IMR-90 (cell line): Measurements from ENCODE around the gene AHDC1. TPM values are rescaled to one million over a fixed set of nuclear protein-coding genes. Genes with fewer than 3 reads are reported as not detected.
A peak's percentile ranks its signal among the peaks of the same experiment; 100 is the strongest.

Experiments
- ATAC-seq: fragments of 200-7000 bp; cut with Tn5 transposase; 2 replicates; pipeline ENCODE4 v1.9.1; 2020; ENCODE audit warnings: low read depth, mild to moderate bottlenecking, moderate library complexity
- BruUV-seq: library from RNA; stranded (reverse); fragments of 400-500 nt; replicated peaks from 2 replicates; lab custom pipeline; 2021; lab: Mats Ljungman, UMichigan
- CTCF ChIA-PET: fragments of 300-600 bp; formaldehyde crosslinking; extraction: SDS; loops from one replicate; lab custom pipeline; 2021; ENCODE audit warnings: antibody characterized with exemption; lab: Yijun Ruan, JAX
- POLR2A ChIA-PET: fragments of 300-600 bp; sonication (Branson Sonifier 250); formaldehyde crosslinking; loops from one replicate; lab custom pipeline; 2022; ENCODE audit warnings: antibody characterized with exemption; ENCODE audit not compliant: unreplicated experiment; lab: Charles Lee
- DNase-seq: peaks from one replicate; pipeline ENCODE4 v3.0.0; 2013
- H2AFZ ChIP-seq: replicated peaks from 2 replicates; pipeline ENCODE3; 2013; ENCODE audit warnings: low read length, mild to moderate bottlenecking; ENCODE audit not compliant: poor library complexity
- H2AK5ac ChIP-seq: 2 replicates; pipeline ENCODE4 v1.6.1; 2013; ENCODE audit warnings: low read depth, low read length, inconsistent platforms
- H2AK9ac ChIP-seq: replicated peaks from 2 replicates; pipeline ENCODE3; 2013; ENCODE audit warnings: mild to moderate bottlenecking, low read depth, low read length, moderate library complexity; ENCODE audit not compliant: poor library complexity
- H2BK120ac ChIP-seq: 2 replicates; pipeline ENCODE4 v1.6.1; 2013; ENCODE audit warnings: low read depth, low read length, inconsistent platforms
- H2BK15ac ChIP-seq: 3 replicates; pipeline ENCODE4 v1.6.1; 2013; ENCODE audit warnings: low read depth, low read length, inconsistent platforms
- H2BK20ac ChIP-seq: 2 replicates; pipeline ENCODE4 v1.6.1; 2013; ENCODE audit warnings: low read depth, mild to moderate bottlenecking, inconsistent platforms, low read length, moderate library complexity
- H2BK5ac ChIP-seq: 2 replicates; pipeline ENCODE4 v1.6.1; 2013; ENCODE audit warnings: mild to moderate bottlenecking, low read depth, low read length, inconsistent platforms; ENCODE audit not compliant: poor library complexity, severe bottlenecking
- H3K14ac ChIP-seq: replicated peaks from 2 replicates; pipeline ENCODE4 v1.6.1; 2013; ENCODE audit warnings: low read depth, low read length, inconsistent platforms
- H3K18ac ChIP-seq: 2 replicates; pipeline ENCODE4 v1.6.1; 2013; ENCODE audit warnings: low read depth, low read length, control low read depth
- H3K23ac ChIP-seq: 2 replicates; pipeline ENCODE4 v1.6.1; 2013; ENCODE audit warnings: low read depth, low read length, inconsistent platforms
- H3K27ac ChIP-seq: 2 replicates; pipeline ENCODE4 v1.5.1; 2013; ENCODE audit warnings: mild to moderate bottlenecking, control low read depth, low read length; ENCODE audit not compliant: insufficient read depth
- H3K27me3 ChIP-seq: 2 replicates; pipeline ENCODE4 v1.6.1; 2013; ENCODE audit warnings: low read length; ENCODE audit not compliant: control insufficient read depth, insufficient read depth
- H3K36me3 ChIP-seq: 2 replicates; pipeline ENCODE4 v1.6.1; 2013; ENCODE audit warnings: low read length, mixed read lengths; ENCODE audit not compliant: control insufficient read depth, insufficient read depth
- H3K4ac ChIP-seq: 2 replicates; pipeline ENCODE4 v1.6.1; 2013; ENCODE audit warnings: low read depth, low read length, inconsistent platforms
- H3K4me1 ChIP-seq: 2 replicates; pipeline ENCODE4 v1.6.1; 2013; ENCODE audit warnings: low read length, mixed read lengths; ENCODE audit not compliant: control insufficient read depth, insufficient read depth
- H3K4me2 ChIP-seq: 2 replicates; pipeline ENCODE4 v1.6.1; 2013; ENCODE audit warnings: low read depth, mild to moderate bottlenecking, control low read depth, low read length, moderate library complexity
- H3K4me3 ChIP-seq: 2 replicates; pipeline ENCODE4 v1.5.1; 2013; ENCODE audit warnings: low read depth, mild to moderate bottlenecking, control low read depth, low read length, moderate library complexity; ENCODE audit not compliant: insufficient read depth
- H3K56ac ChIP-seq: 2 replicates; pipeline ENCODE4 v1.6.1; 2013; ENCODE audit warnings: low read length, inconsistent platforms; ENCODE audit not compliant: insufficient read depth; ENCODE audit errors: extremely low read depth
- H3K79me1 ChIP-seq, 2 experiments: 2 replicates each; pipeline ENCODE4 v1.6.1; 2013; ENCODE audit warnings: low read length in 2 of 2, inconsistent platforms in 1 of 2, low read depth in 1 of 2
- H3K9ac ChIP-seq: 2 replicates; pipeline ENCODE4 v1.6.1; 2013; ENCODE audit warnings: low read depth, low read length, control low read depth
- H3K9me1 ChIP-seq: 2 replicates; pipeline ENCODE4 v1.6.1; 2013; ENCODE audit warnings: low read length, inconsistent platforms; ENCODE audit not compliant: insufficient read depth
- H3K9me3 ChIP-seq: 2 replicates; pipeline ENCODE4 v1.6.1; 2013; ENCODE audit warnings: low read length; ENCODE audit not compliant: control insufficient read depth, insufficient read depth
- H4K20me1 ChIP-seq: 2 replicates; pipeline ENCODE4 v1.6.1; 2013; ENCODE audit warnings: low read length, inconsistent platforms; ENCODE audit not compliant: insufficient read depth
- H4K5ac ChIP-seq: 2 replicates; pipeline ENCODE4 v1.6.1; 2013; ENCODE audit warnings: mild to moderate bottlenecking, low read depth, low read length, control low read depth
- H4K8ac ChIP-seq, 2 experiments: 2 replicates each; pipeline ENCODE4 v1.6.1; 2013; ENCODE audit warnings: low read depth in 2 of 2, low read length in 2 of 2, control low read depth in 1 of 2, inconsistent platforms in 1 of 2
- H4K91ac ChIP-seq: 2 replicates; pipeline ENCODE4 v1.6.1; 2013; ENCODE audit warnings: low read depth, low read length, inconsistent platforms; ENCODE audit not compliant: insufficient read depth
- BHLHE40 ChIP-seq: fragments of 150-350 bp; IDR thresholded peaks from 2 replicates; pipeline ENCODE4 v1.6.1; 2016; ENCODE audit warnings: mild to moderate bottlenecking, low read depth, low read length
- CEBPB ChIP-seq: IDR thresholded peaks from 2 replicates; pipeline ENCODE4 v1.6.1; 2012; ENCODE audit warnings: low read depth, low read length, improper control_type of control experiment
- CHD1 ChIP-seq: IDR thresholded peaks from 2 replicates; pipeline ENCODE4 v1.6.1; 2012; ENCODE audit warnings: low read depth, low read length, improper control_type of control experiment
- ELK1 ChIP-seq: fragments of 150-350 bp; IDR thresholded peaks from 2 replicates; pipeline ENCODE4 v1.6.1; 2016; ENCODE audit warnings: low read depth, mild to moderate bottlenecking, low read length, moderate library complexity, borderline replicate concordance
- FOS ChIP-seq: fragments of 150-350 bp; IDR thresholded peaks from 2 replicates; pipeline ENCODE4 v1.6.1; 2016; ENCODE audit warnings: low read depth, low read length
- MAFK ChIP-seq: IDR thresholded peaks from 2 replicates; pipeline ENCODE4 v1.6.1; 2012; ENCODE audit warnings: low read depth, low read length, improper control_type of control experiment
- MAZ ChIP-seq: IDR thresholded peaks from 2 replicates; pipeline ENCODE4 v1.6.1; 2012; ENCODE audit warnings: low read depth, mild to moderate bottlenecking, low read length, improper control_type of control experiment, moderate library complexity, borderline replicate concordance
- MXI1 ChIP-seq: IDR thresholded peaks from 2 replicates; pipeline ENCODE4 v1.6.1; 2012; ENCODE audit warnings: low read depth, mild to moderate bottlenecking, low read length, moderate library complexity, borderline replicate concordance
- POLR2A ChIP-seq: IDR thresholded peaks from 2 replicates; pipeline ENCODE4 v1.6.1; 2012; ENCODE audit warnings: mild to moderate bottlenecking, low read depth, low read length
- RAD21 ChIP-seq: IDR thresholded peaks from 2 replicates; pipeline ENCODE4 v1.6.1; 2012; ENCODE audit warnings: low read length, improper control_type of control experiment
- RCOR1 ChIP-seq: IDR thresholded peaks from 2 replicates; pipeline ENCODE4 v1.6.1; 2012; ENCODE audit warnings: mild to moderate bottlenecking, low read length, improper control_type of control experiment; ENCODE audit not compliant: insufficient replicate concordance
- RFX5 ChIP-seq: IDR thresholded peaks from 2 replicates; pipeline ENCODE4 v1.8.0; 2012; ENCODE audit warnings: low read depth, mild to moderate bottlenecking, low read length, moderate library complexity
- SMC3 ChIP-seq: fragments of 150-350 bp; IDR thresholded peaks from 2 replicates; pipeline ENCODE4 v1.6.1; 2016; ENCODE audit warnings: low read depth, mild to moderate bottlenecking, antibody characterized with exemption, low read length, moderate library complexity
- USF2 ChIP-seq: fragments of 150-350 bp; IDR thresholded peaks from 2 replicates; pipeline ENCODE4 v1.6.1; 2017; ENCODE audit warnings: mild to moderate bottlenecking, antibody characterized with exemption, low read length, low read depth
- WGBS, 2 experiments: methylation state at CpG; one replicate each; pipeline versions ENCODE4 v1.1.5 to v1.1.7; 2013; ENCODE audit warnings: missing lambda C conversion rate in 2 of 2; ENCODE audit not compliant: insufficient read length in 1 of 2; ENCODE audit errors: extremely low coverage in 2 of 2; 5-methylcytosine and 5-hydroxymethylcytosine counted together
- dilution Hi-C: fragments of 300-500 bp; cut with HindIII; formaldehyde crosslinking; loops from one replicate; pipeline ENCODE4 v1.14.3; 2018; ENCODE audit warnings: low sequenced_read_pairs; ENCODE audit not compliant: unreplicated experiment
- in situ Hi-C: fragments of 300-500 bp; cut with MboI; formaldehyde crosslinking; loops from 3 replicates; pipeline ENCODE4 v1.14.3; 2019; ENCODE audit warnings: low sequenced_read_pairs, inconsistent platforms, mixed read lengths
- intact Hi-C: fragments of 100-400 bp; cut with micrococcal nuclease; formaldehyde crosslinking; loops from 2 replicates; pipeline ENCODE4 v1.10.0; 2022
- polyA plus RNA-seq, 3 experiments: library from polyadenylated mRNA; depleted of rRNA; stranded (reverse); fragments of >200 nt; gene quantifications; 2 replicates each; pipeline ENCODE4 v1.2.3, GENCODE V29; 2012; ENCODE audit warnings: low replicate concordance in 1 of 3
- total RNA-seq: library from RNA; depleted of rRNA; stranded (reverse); fragments of >200 nt; gene quantifications from 2 replicates; pipeline ENCODE4 v1.2.3, GENCODE V29; 2012
- TF ChIP-seq, protein P1 (sequence below): conservative IDR thresholded peaks from 2 replicates; pipeline ENCODE4 v1.5.1; 2012; ENCODE audit warnings: mild to moderate bottlenecking, low read depth, low read length, improper control_type of control experiment

AHDC1 gene
- total and polyA plus RNA-seq, 2 of the 4 experiments (the other 2 are of a cell fraction), result 2.0 to 11.6 TPM

- Histone ChIP-seq H3K14ac (0 out of 2 replicates have a peak overlapping the region, but pooled peaks have one; percentile 20), H3K79me1 (peaks cover 54 to 90% of the 10 kb centered on the region in 2 experiments), H4K5ac (no peak overlapping the region), H3K4me1 (peaks cover 62% of the 10 kb centered on the region), H3K4ac (peak overlapping the region; percentile 2; the same call in 1 of the 2 replicates), H3K27ac (no peak overlapping the region), H2AK5ac (peak overlapping the region; percentile 60; the same call in 1 of the 2 replicates), H2BK5ac (no peak overlapping the region), H3K9ac (no peak overlapping the region), H3K9me3 (no peaks in the 10 kb centered on the region), H3K23ac (peak overlapping the region; percentile 60), H2AK9ac (peak overlapping the region; percentile 65), H3K4me3 (no peak overlapping the region), H4K8ac (no peak overlapping the region), H2BK15ac (no peak overlapping the region), H3K18ac (no peak overlapping the region), H4K91ac (no peak overlapping the region), H3K36me3 (no peaks in the 10 kb centered on the region; the same call in 1 of the 2 replicates), H2AFZ (peak overlapping the region; percentile 24), H3K4me2 (no peak overlapping the region), H4K20me1 (peaks cover 72% of the 10 kb centered on the region), H3K9me1 (peaks cover 24% of the 10 kb centered on the region), H3K27me3 (no peaks in the 10 kb centered on the region), H3K56ac (no peak overlapping the region), H2BK20ac (0 out of 2 replicates have a peak overlapping the region, but pooled peaks have one; percentile 15), H2BK120ac (no peak overlapping the region)
- no TSS peak for BruUV-seq
- POLR2A ChIA-PET, result no interaction called here
- intact Hi-C loops (no loop called here), dilution Hi-C loops (no loop called here), in situ Hi-C loops (no loop called here)
- CTCF ChIA-PET, result interaction anchor here (0.6 kb wide), 1 partner anchor 122 kb away, joined by 3 read pairs; no protein-coding TSS in a partner anchor
- no peak for ATAC-seq
- WGBS, 2 experiments, result 90% methylated on average over 2 of the region's 9 CpGs; no CpG with 5 or more reads in 1 of the 2 experiments
- DNase-seq, result no peak
- TF ChIP-seq CHD1, result no peak
- TF ChIP-seq USF2, result no peak
- TF ChIP-seq MAZ, result no peak
- no peak for TF ChIP-seq FOS
- no peak for TF ChIP-seq RCOR1
- TF ChIP-seq MXI1, result no peak
- TF ChIP-seq BHLHE40, result no peak
- no peak for TF ChIP-seq MAFK
- TF ChIP-seq ELK1, result no peak
- TF ChIP-seq, protein P1, sequence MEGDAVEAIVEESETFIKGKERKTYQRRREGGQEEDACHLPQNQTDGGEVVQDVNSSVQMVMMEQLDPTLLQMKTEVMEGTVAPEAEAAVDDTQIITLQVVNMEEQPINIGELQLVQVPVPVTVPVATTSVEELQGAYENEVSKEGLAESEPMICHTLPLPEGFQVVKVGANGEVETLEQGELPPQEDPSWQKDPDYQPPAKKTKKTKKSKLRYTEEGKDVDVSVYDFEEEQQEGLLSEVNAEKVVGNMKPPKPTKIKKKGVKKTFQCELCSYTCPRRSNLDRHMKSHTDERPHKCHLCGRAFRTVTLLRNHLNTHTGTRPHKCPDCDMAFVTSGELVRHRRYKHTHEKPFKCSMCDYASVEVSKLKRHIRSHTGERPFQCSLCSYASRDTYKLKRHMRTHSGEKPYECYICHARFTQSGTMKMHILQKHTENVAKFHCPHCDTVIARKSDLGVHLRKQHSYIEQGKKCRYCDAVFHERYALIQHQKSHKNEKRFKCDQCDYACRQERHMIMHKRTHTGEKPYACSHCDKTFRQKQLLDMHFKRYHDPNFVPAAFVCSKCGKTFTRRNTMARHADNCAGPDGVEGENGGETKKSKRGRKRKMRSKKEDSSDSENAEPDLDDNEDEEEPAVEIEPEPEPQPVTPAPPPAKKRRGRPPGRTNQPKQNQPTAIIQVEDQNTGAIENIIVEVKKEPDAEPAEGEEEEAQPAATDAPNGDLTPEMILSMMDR, result no peak
- TF ChIP-seq CEBPB, result no peak
- TF ChIP-seq RFX5, result no peak
- no peak for TF ChIP-seq SMC3
- TF ChIP-seq POLR2A, result no peak
- no peak for TF ChIP-seq RAD21
Observed at GRCh38 chr1:27572019-27572678, 31.8 kb downstream of the AHDC1 start.
